Panc1 (cell line): ENCODE measurements around the gene EIF4E1B.

Experiments
- CTCF ChIP-seq: fragments of 450-650 bp; IDR thresholded peaks from 2 replicates; pipeline ENCODE4 v1.5.1; 2017; ENCODE audit warnings: mild to moderate bottlenecking
- POLR2AphosphoS5 ChIP-seq: IDR thresholded peaks from 2 replicates; pipeline ENCODE4 v1.6.1; 2012; ENCODE audit warnings: mild to moderate bottlenecking, low read depth, low read length, moderate library complexity
- SIN3A ChIP-seq: IDR thresholded peaks from 2 replicates; pipeline ENCODE4 v1.6.1; 2012; ENCODE audit warnings: low read depth, mild to moderate bottlenecking, low read length, moderate library complexity, borderline replicate concordance; ENCODE audit not compliant: insufficient read depth

- TF ChIP-seq CTCF (no peak), SIN3A (no peak), POLR2AphosphoS5 (no peak)
These were observed 16.2 kb downstream of the EIF4E1B start for GRCh38 chr5:176646707-176647029.
